PC-9 (cell line): ENCODE results near the gene PALLD.

ENCODE experiments used
- EZH2 ChIP-seq: fragments of 200-600 bp; sonication (generic); IDR thresholded peaks from 2 replicates; pipeline ENCODE4 v1.8.0; 2017; ENCODE audit warnings: antibody characterized with exemption, low read depth
- TF ChIP-seq, protein P1 (sequence below): fragments of 200-600 bp; sonication (generic); conservative IDR thresholded peaks from 2 replicates; pipeline ENCODE4 v1.6.1; 2017; ENCODE audit warnings: mixed run types, antibody characterized with exemption, mild to moderate bottlenecking, moderate library complexity

DNA sequence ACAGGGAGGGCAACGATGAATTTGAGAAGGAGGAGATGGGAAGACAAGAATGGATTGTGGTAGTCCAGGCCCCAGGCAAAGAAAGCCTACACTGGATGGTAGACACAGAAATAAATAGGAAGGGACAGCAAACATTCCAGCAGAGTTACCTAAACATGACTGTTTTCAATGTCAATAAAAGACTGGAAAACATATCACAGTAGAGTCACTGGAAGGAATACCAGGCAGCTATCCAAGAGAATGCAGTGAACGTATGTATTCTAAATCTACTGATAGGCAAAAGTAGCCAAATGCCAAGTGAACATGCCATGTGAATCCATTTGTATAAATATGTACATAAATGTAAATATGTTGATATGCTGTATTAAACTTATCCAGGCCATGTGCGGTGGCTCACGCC lies 183.0 kb downstream of the PALLD start:
- TF ChIP-seq, protein P1, sequence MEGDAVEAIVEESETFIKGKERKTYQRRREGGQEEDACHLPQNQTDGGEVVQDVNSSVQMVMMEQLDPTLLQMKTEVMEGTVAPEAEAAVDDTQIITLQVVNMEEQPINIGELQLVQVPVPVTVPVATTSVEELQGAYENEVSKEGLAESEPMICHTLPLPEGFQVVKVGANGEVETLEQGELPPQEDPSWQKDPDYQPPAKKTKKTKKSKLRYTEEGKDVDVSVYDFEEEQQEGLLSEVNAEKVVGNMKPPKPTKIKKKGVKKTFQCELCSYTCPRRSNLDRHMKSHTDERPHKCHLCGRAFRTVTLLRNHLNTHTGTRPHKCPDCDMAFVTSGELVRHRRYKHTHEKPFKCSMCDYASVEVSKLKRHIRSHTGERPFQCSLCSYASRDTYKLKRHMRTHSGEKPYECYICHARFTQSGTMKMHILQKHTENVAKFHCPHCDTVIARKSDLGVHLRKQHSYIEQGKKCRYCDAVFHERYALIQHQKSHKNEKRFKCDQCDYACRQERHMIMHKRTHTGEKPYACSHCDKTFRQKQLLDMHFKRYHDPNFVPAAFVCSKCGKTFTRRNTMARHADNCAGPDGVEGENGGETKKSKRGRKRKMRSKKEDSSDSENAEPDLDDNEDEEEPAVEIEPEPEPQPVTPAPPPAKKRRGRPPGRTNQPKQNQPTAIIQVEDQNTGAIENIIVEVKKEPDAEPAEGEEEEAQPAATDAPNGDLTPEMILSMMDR, result no peak
- TF ChIP-seq EZH2, result no peak
